Kidney (tissue), 14 donors: ENCODE data around the gene HOXD12. TPM values are rescaled to one million over a fixed set of nuclear protein-coding genes. Genes with fewer than 3 reads are reported as not detected.
A peak's percentile ranks its signal among the peaks of the same experiment; 100 is the strongest.

ENCODE experiments used
- DNase-seq, 5 donors: peaks; one replicate each; pipeline ENCODE4 v3.0.0-alpha.2; 2013 to 2020
- FAIRE-seq: peaks from 2 replicates; lab custom pipeline; 2012; peaks lifted over from hg19 to GRCh38; lab: Jason Lieb, UNC
- H3K27ac ChIP-seq, 2 donors: one replicate each; pipeline ENCODE4 v1.7.0; 2013; ENCODE audit warnings: low read depth in 2 of 2, low read length in 2 of 2, inconsistent platforms in 1 of 2
- H3K27me3 ChIP-seq: one replicate; pipeline ENCODE4 v1.7.1; 2013; ENCODE audit warnings: low read length, inconsistent platforms; ENCODE audit not compliant: control insufficient read depth, insufficient read depth
- H3K36me3 ChIP-seq, 3 donors: one replicate each; pipeline versions ENCODE4 v1.7.0 to v1.7.1; 2013; ENCODE audit warnings: low read length in 3 of 3, control low read depth in 1 of 3, inconsistent platforms in 1 of 3; ENCODE audit not compliant: insufficient read depth in 3 of 3, control insufficient read depth in 2 of 3
- H3K4me1 ChIP-seq, 3 donors: one replicate each; pipeline versions ENCODE4 v1.7.0 to v1.7.1; 2013; ENCODE audit warnings: low read length in 3 of 3, inconsistent platforms in 1 of 3, low read depth in 1 of 3; ENCODE audit not compliant: control insufficient read depth in 2 of 3, insufficient read depth in 2 of 3
- H3K4me3 ChIP-seq, 3 donors: one replicate each; pipeline versions ENCODE4 v1.7.0 to v1.8.1; 2013; ENCODE audit warnings: low read length in 3 of 3, control low read depth in 1 of 3, inconsistent platforms in 1 of 3
- H3K9ac ChIP-seq, 3 donors: one replicate each; pipeline versions ENCODE4 v1.7.0 to v1.7.1; 2013; ENCODE audit warnings: low read length in 3 of 3, control low read depth in 1 of 3, inconsistent platforms in 1 of 3
- H3K9me3 ChIP-seq, 3 donors: one replicate each; pipeline versions ENCODE4 v1.7.0 to v1.7.1; 2013; ENCODE audit warnings: low read length in 3 of 3, control low read depth in 1 of 3, inconsistent platforms in 1 of 3; ENCODE audit not compliant: control insufficient read depth in 2 of 3, insufficient read depth in 1 of 3
- CTCF ChIP-seq: IDR thresholded peaks from 3 replicates; pipeline ENCODE4 v1.5.1; 2012; ENCODE audit warnings: mild to moderate bottlenecking, moderate library complexity, borderline replicate concordance; ENCODE audit not compliant: insufficient read depth; ENCODE audit errors: extremely low read depth
- intact Hi-C: fragments of 100-400 bp; cut with DNase I; formaldehyde crosslinking; loops from one replicate; pipeline ENCODE4 v1.11.1; 2022
- polyA plus RNA-seq: library from polyadenylated mRNA; stranded (reverse); fragments of 350-450 nt; fragmentation: Illumina TruSeq; extraction: RNeasy Lipid Tissue Mini Kit (QIAGEN cat#74804); gene quantifications from one replicate; pipeline ENCODE4 v1.2.3, GENCODE V29; 2014; ENCODE audit warnings: low read depth, low replicate concordance; ENCODE audit not compliant: insufficient read depth
- total RNA-seq: library from RNA; stranded (reverse); fragmentation: NEBNext Ultra II Directional; extraction: Animal tissue kit (Norgen Biotek cat#: 25700); gene quantifications from one replicate; pipeline ENCODE4 v1.2.1, GENCODE V29; 2021
- donor health status: control.
- donor health status: control.
- donor health status: control.
- donor health status: control.
- donor health status: control.
- donor health status: DM: yes; HTN: yes; CAD: no.
- donor health status: Normal renal cell carcinoma (clear cell type).

HOXD12 gene
- total and polyA plus RNA-seq, 2 donors from 2014 or later, result not detected

- H3K36me3 ChIP-seq, result peaks cover 0 to 5% (median 0%) of the 10 kb centered on the region in 3 donors
- intact Hi-C loops, result loop anchor here (10.0 kb wide), 2 partner anchors 520 to 1030 kb away; no protein-coding TSS in a partner anchor
- H3K27me3 ChIP-seq, result no peaks in the 10 kb centered on the region
- H3K4me3 ChIP-seq, result peak overlapping the region; percentile 72 to 80 (median 75)
- H3K9me3 ChIP-seq, result no peaks in the 10 kb centered on the region
- FAIRE-seq (no peak), DNase-seq (peak in 3 of 5 donors; percentile 33 to 87 (median 60))
- peaks cover 6 to 12% (median 12%) of the 10 kb centered on the region in 3 donors for H3K4me1 ChIP-seq
- H3K9ac ChIP-seq, result peak overlapping the region; percentile 57 to 73 (median 59)
- H3K27ac ChIP-seq, result peak overlapping the region; percentile 91 to 95
- TF ChIP-seq CTCF, result no peak
Measured at GRCh38 chr2:176124110-176124946, 24.7 kb downstream of the HOXD12 start.

- intact Hi-C loops, result loop anchor here (10.0 kb wide), 2 partner anchors 520 to 1030 kb away; no protein-coding TSS in a partner anchor
- Histone ChIP-seq H3K4me3 (peak overlapping the region in 2 of 3 donors; percentile 72 to 80), H3K4me1 (peaks cover 4 to 12% (median 6%) of the 10 kb centered on the region in 3 donors), H3K9ac (peak overlapping the region; percentile 20 to 86 (median 59)), H3K36me3 (no peaks in the 10 kb centered on the region), H3K27ac (peak overlapping the region; percentile 91 to 95), H3K9me3 (no peaks in the 10 kb centered on the region), H3K27me3 (no peaks in the 10 kb centered on the region)
- TF ChIP-seq CTCF, result no peak
- FAIRE-seq, result no peak
- DNase-seq, result peak in 3 of 5 donors; percentile 60 to 75 (median 68)
Measured at GRCh38 chr2:176124947-176125771, 25.6 kb downstream of the HOXD12 start.

- FAIRE-seq (no peak), DNase-seq (peak in 1 of 5 donors; percentile 40)
- TF ChIP-seq CTCF, result no peak
- no peaks in the 10 kb centered on the region for H3K36me3 ChIP-seq
- no peaks in the 10 kb centered on the region for H3K9me3 ChIP-seq
- H3K27ac ChIP-seq, result peak overlapping the region; percentile 91 to 95
- H3K27me3 ChIP-seq, result no peaks in the 10 kb centered on the region
- H3K4me3 ChIP-seq, result peak overlapping the region in 1 of 3 donors; percentile 72
- peaks cover 2 to 10% (median 6%) of the 10 kb centered on the region in 3 donors for H3K4me1 ChIP-seq
- intact Hi-C loops, result loop anchor here (10.0 kb wide), 2 partner anchors 519 to 1029 kb away; no protein-coding TSS in a partner anchor
- peak overlapping the region in 2 of 3 donors; percentile 17 to 59 for H3K9ac ChIP-seq
Measured at GRCh38 chr2:176125772-176126054, 26.1 kb downstream of the HOXD12 start.
